Measurements from ENCODE around the gene OR2C3.
"Not testable (repeated sequence)": the region's sequence is repeated elsewhere in the genome, so short reads cannot be mapped to it uniquely, and the experiment has no call there.

OR2C3 gene

GRCh38 chr1:247536340-247536739 is at the start of gene OR2C3:
TSS of gene OR2C3 (minus strand) at chr1:247536440. CDS start at chr1:247532511, 3,929 bp downstream.
- DNase-seq (ENCODE audit: low read depth), result no peak

GRCh38 chr1:247578946-247579460 is 42.8 kb upstream of the OR2C3 start:
- no peak for DNase-seq (ENCODE audit: low read depth)

- DNase-seq (ENCODE audit: low read depth), result no peak
Observed at GRCh38 chr1:247576514-247576913, 40.3 kb upstream of the OR2C3 start.

- DNase-seq (ENCODE audit: low read depth), result no peak
Observed at GRCh38 chr1:247574664-247575063, 38.4 kb upstream of the OR2C3 start.

- no peak for DNase-seq (ENCODE audit: low read depth)
Observed at GRCh38 chr1:247574236-247574635, 38.0 kb upstream of the OR2C3 start.

- no peak for DNase-seq (ENCODE audit: low read depth)
Observed at GRCh38 chr1:247562198-247562597, 26.0 kb upstream of the OR2C3 start.

GRCh38 chr1:247561711-247562110 is 25.5 kb upstream of the OR2C3 start:
- DNase-seq (ENCODE audit: low read depth), result no peak

GRCh38 chr1:247557926-247558674 is 21.9 kb upstream of the OR2C3 start:
- DNase-seq (ENCODE audit: low read depth), result no peak

- DNase-seq (ENCODE audit: low read depth), result no peak
Observed at GRCh38 chr1:247552231-247552630, 16.0 kb upstream of the OR2C3 start.

- DNase-seq (ENCODE audit: low read depth), result no peak
Observed at GRCh38 chr1:247551721-247552120, 15.5 kb upstream of the OR2C3 start.

GRCh38 chr1:247548769-247549182 is 12.5 kb upstream of the OR2C3 start, which contains the start of gene GCSAML:
TSS of gene GCSAML (plus strand) at chr1:247549134. CDS start at chr1:247549192, 58 bp downstream.
- DNase-seq (ENCODE audit: low read depth), result peak; percentile 7

GRCh38 chr1:247548092-247548491 is 11.9 kb upstream of the OR2C3 start:
- no peak for DNase-seq (ENCODE audit: low read depth)

GRCh38 chr1:247542811-247543210 is 6.6 kb upstream of the OR2C3 start:
- DNase-seq (ENCODE audit: low read depth), result no peak

- no peak for DNase-seq (ENCODE audit: low read depth)
Observed at GRCh38 chr1:247540581-247540980, 4.3 kb upstream of the OR2C3 start.

- DNase-seq (ENCODE audit: low read depth), result no peak
Observed at GRCh38 chr1:247539215-247539614, 3.0 kb upstream of the OR2C3 start.

GRCh38 chr1:247538561-247538960 is 2.3 kb upstream of the OR2C3 start:
- DNase-seq (ENCODE audit: low read depth), result no peak

- no peak for DNase-seq (ENCODE audit: low read depth)
Observed at GRCh38 chr1:247535402-247535801, 838 bp downstream of the OR2C3 start.

GRCh38 chr1:247531937-247532336 is 4.3 kb downstream of the OR2C3 start:
- no peak for DNase-seq (ENCODE audit: low read depth)

GRCh38 chr1:247530785-247531184 is 5.5 kb downstream of the OR2C3 start:
- no peak for DNase-seq (ENCODE audit: low read depth)

GRCh38 chr1:247529771-247530355 is 6.4 kb downstream of the OR2C3 start:
- DNase-seq (ENCODE audit: low read depth), result no peak

- no peak for DNase-seq (ENCODE audit: low read depth)
Observed at GRCh38 chr1:247528812-247529474, 7.3 kb downstream of the OR2C3 start.

GRCh38 chr1:247521886-247522285 is 14.4 kb downstream of the OR2C3 start:
- DNase-seq (ENCODE audit: low read depth), result not testable (repeated sequence)

- DNase-seq (ENCODE audit: low read depth), result no peak
Observed at GRCh38 chr1:247518613-247518891, 17.7 kb downstream of the OR2C3 start.
